HG03558 (cell line): ENCODE measurements around the gene NBPF10.
"Not testable (repeated sequence)": the region's sequence is repeated elsewhere in the genome, so short reads cannot be mapped to it uniquely, and the experiment has no call there.

Source experiments
- ATAC-seq: cut with Tn5 transposase; IDR thresholded peaks from one replicate; pipeline ENCODE4 v1.9.1; 2021; ENCODE audit warnings: moderate number of reproducible peaks; ENCODE audit not compliant: unreplicated experiment; ENCODE audit errors: extremely low read depth

NBPF10 gene

GRCh38 chr1:146144465-146144864 is at the start of gene NBPF10:
Gene NBPF10 (minus strand): TSS chr1:146144804. CDS start chr1:146144769, 35 bp downstream.
- ATAC-seq, result not testable (repeated sequence)

- ATAC-seq, result not testable (repeated sequence)
Measured at GRCh38 chr1:146174531-146174930, 29.9 kb upstream of the NBPF10 start.

- not testable (repeated sequence) for ATAC-seq
Measured at GRCh38 chr1:146167740-146168139, 23.1 kb upstream of the NBPF10 start.

GRCh38 chr1:146167273-146167672 is 22.7 kb upstream of the NBPF10 start:
- ATAC-seq, result not testable (repeated sequence)
